Measurements from ENCODE around the gene VPS35L. TPM values are rescaled to one million over a fixed set of nuclear protein-coding genes. Genes with fewer than 3 reads are reported as not detected.

VPS35L gene
- total and polyA plus RNA-seq, 2 experiments from 2014 or later, result 48.0 to 54.6 TPM

- no peak overlapping the region for H3K4me3 Mint-ChIP-seq
- Histone ChIP-seq H2AFZ (no peak overlapping the region), H3K9me2 (ENCODE audit: insufficient read depth) (no peaks in the 10 kb centered on the region), H3K79me2 (replicated peaks; ENCODE audit: insufficient read depth) (no peaks in the 10 kb centered on the region), H3K4me3 (no peak overlapping the region), H4K20me1 (replicated peaks; ENCODE audit: insufficient read depth) (no peaks in the 10 kb centered on the region; the same call in 1 of the 2 replicates), H3K36me3 (ENCODE audit: insufficient read depth) (peaks cover 4% of the 10 kb centered on the region), H3F3A (replicated peaks; ENCODE audit: low read depth) (no peaks in the 10 kb centered on the region), H3K27me3 (ENCODE audit: insufficient read depth) (no peaks in the 10 kb centered on the region), H3K4me1 (ENCODE audit: insufficient read depth) (no peaks in the 10 kb centered on the region), H3K4me2 (no peak overlapping the region), H3K27ac (ENCODE audit: low read depth) (no peak overlapping the region)
- H3K4me1 Mint-ChIP-seq, result no peaks in the 10 kb centered on the region
- H3K36me3 Mint-ChIP-seq (ENCODE audit: low read depth), result peaks cover 53% of the 10 kb centered on the region
- H3K27ac Mint-ChIP-seq, result no peak overlapping the region
- TF ChIP-seq JUNB (IDR thresholded peaks at IDR 0.05; ENCODE audit: unreplicated experiment), result no peak
- TF ChIP-seq REST (IDR thresholded peaks at IDR 0.05; ENCODE audit: unreplicated experiment), result no peak
- no peak for TF ChIP-seq NANOG (IDR thresholded peaks at IDR 0.05; ENCODE audit: borderline replicate concordance)
- TF ChIP-seq CTCF (conservative IDR thresholded peaks at IDR 0.05; ENCODE audit: low read depth in 2 of 2), result no peak
- TF ChIP-seq ZNF462 (CRISPR knock-in tag; IDR thresholded peaks at IDR 0.05), result no peak
- no peak for TF ChIP-seq STAT1 (IDR thresholded peaks at IDR 0.05; ENCODE audit: unreplicated experiment)
- TF ChIP-seq POLR2AphosphoS5 (IDR thresholded peaks at IDR 0.05; ENCODE audit: low read depth), result no peak
- TF ChIP-seq CREB1 (CRISPR knock-in tag; IDR thresholded peaks at IDR 0.05; ENCODE audit: low read depth), result no peak
- TF ChIP-seq ZNF114 (CRISPR knock-in tag; IDR thresholded peaks at IDR 0.05), result no peak
- ATAC-seq (no peak), DNase-seq (ENCODE audit: low spot score) (no peak)
- no peaks in the 10 kb centered on the region for H3K27me3 Mint-ChIP-seq (ENCODE audit: insufficient read depth, low read depth, poor library complexity)
- no peaks in the 10 kb centered on the region for H3K9me3 Mint-ChIP-seq
Measured at GRCh38 chr16:19605701-19606100, 50.2 kb downstream of the VPS35L start.
